Gastroesophageal sphincter (tissue), 3 donors: ENCODE results near the gene HPN.

Experiments used
- CTCF ChIP-seq, 4 experiments: fragments of 200-600 bp in 2 of 4; fragments of 450-650 bp in 2 of 4; sonication (generic) in 1 of 4; IDR thresholded peaks; one replicate each; pipeline ENCODE4 v1.5.1; 2017 to 2019; ENCODE audit warnings: antibody characterized with exemption in 4 of 4, mild to moderate bottlenecking in 2 of 4, moderate library complexity in 2 of 4
- EP300 ChIP-seq: sonication (generic); formaldehyde crosslinking; IDR thresholded peaks from one replicate; pipeline ENCODE4 v1.6.1; 2017; ENCODE audit warnings: antibody characterized with exemption, mild to moderate bottlenecking
- POLR2A ChIP-seq, 2 donors: fragments of 450-650 bp; IDR thresholded peaks; one replicate each; pipeline ENCODE4 v1.6.1; 2017; ENCODE audit warnings: antibody characterized with exemption in 2 of 2, mild to moderate bottlenecking in 2 of 2, moderate library complexity in 1 of 2
- POLR2AphosphoS5 ChIP-seq: sonication (generic); formaldehyde crosslinking; IDR thresholded peaks from one replicate; pipeline ENCODE4 v1.6.1; 2017; ENCODE audit warnings: antibody characterized with exemption

GRCh38 chr19:35076657-35077056 lies 35.1 kb downstream of the HPN start:
- no peak for TF ChIP-seq POLR2AphosphoS5
- no peak for TF ChIP-seq CTCF (IDR thresholded peaks at IDR 0.05)
- TF ChIP-seq POLR2A (IDR thresholded peaks at IDR 0.05) = no peak
- TF ChIP-seq EP300 = no peak
